Measurements from ENCODE around the gene COPG2. TPM values are rescaled to one million over a fixed set of nuclear protein-coding genes. Genes with fewer than 3 reads are reported as not detected.

COPG2 gene
- total RNA-seq, 1 donor from 2014 or later, result 16.9 TPM

- H3K36me3 ChIP-seq, result no peaks in the 10 kb centered on the region
- intact Hi-C loops (cut with DNase I), result no loop called here
- H3K4me3 ChIP-seq, result no peak overlapping the region
- DNase-seq, result no peak
- peak overlapping the region; percentile 63 for H3K27ac ChIP-seq
- H3K9me3 ChIP-seq, result peaks cover 9% of the 10 kb centered on the region
- H3K27me3 ChIP-seq (ENCODE audit: low read depth), result no peaks in the 10 kb centered on the region
- TF ChIP-seq CTCF (IDR thresholded peaks at IDR 0.05), result no peak
- peaks cover 4% of the 10 kb centered on the region for H3K4me1 ChIP-seq
- ATAC-seq, result peak; percentile 59 to 70
These were observed 102.2 kb downstream of the COPG2 start for GRCh38 chr7:130566168-130566897.

- Histone ChIP-seq H3K27me3 (ENCODE audit: low read depth) (no peaks in the 10 kb centered on the region), H3K4me3 (no peak overlapping the region), H3K4me1 (peaks cover 4% of the 10 kb centered on the region), H3K36me3 (no peaks in the 10 kb centered on the region), H3K27ac (no peak overlapping the region), H3K9me3 (peaks cover 9% of the 10 kb centered on the region)
- no peak for DNase-seq
- peak; percentile 21 for TF ChIP-seq CTCF (IDR thresholded peaks at IDR 0.05)
- intact Hi-C loops (cut with DNase I), result no loop called here
- peak in 1 of 2 donors; percentile 71 for ATAC-seq
These were observed 107.6 kb downstream of the COPG2 start for GRCh38 chr7:130560972-130561371.

- Histone ChIP-seq H3K27ac (no peak overlapping the region), H3K27me3 (ENCODE audit: low read depth) (no peaks in the 10 kb centered on the region), H3K9me3 (no peaks in the 10 kb centered on the region), H3K4me3 (no peak overlapping the region), H3K4me1 (no peaks in the 10 kb centered on the region), H3K36me3 (no peaks in the 10 kb centered on the region)
- intact Hi-C loops (cut with DNase I), result no loop called here
- no peak for DNase-seq
- ATAC-seq, result no peak
- TF ChIP-seq CTCF (IDR thresholded peaks at IDR 0.05), result no peak
These were observed 109.4 kb downstream of the COPG2 start for GRCh38 chr7:130559184-130559583.

GRCh38 chr7:130554481-130554880, 114.1 kb downstream of the COPG2 start:
- DNase-seq (no peak), ATAC-seq (no peak)
- no peak for TF ChIP-seq CTCF (IDR thresholded peaks at IDR 0.05)
- intact Hi-C loops (cut with DNase I), result no loop called here
- no peak overlapping the region for H3K27ac ChIP-seq
- no peaks in the 10 kb centered on the region for H3K9me3 ChIP-seq
- no peak overlapping the region for H3K4me3 ChIP-seq
- no peaks in the 10 kb centered on the region for H3K27me3 ChIP-seq (ENCODE audit: low read depth)
- no peaks in the 10 kb centered on the region for H3K4me1 ChIP-seq
- H3K36me3 ChIP-seq, result no peaks in the 10 kb centered on the region

- Histone ChIP-seq H3K27ac (no peak overlapping the region), H3K36me3 (peaks cover under 1% of the 10 kb centered on the region), H3K4me3 (no peak overlapping the region), H3K4me1 (no peaks in the 10 kb centered on the region), H3K27me3 (ENCODE audit: low read depth) (no peaks in the 10 kb centered on the region), H3K9me3 (no peaks in the 10 kb centered on the region)
- intact Hi-C loops (cut with DNase I), result no loop called here
- peak in 1 of 2 donors; percentile 73 for ATAC-seq
- DNase-seq, result no peak
- TF ChIP-seq CTCF (IDR thresholded peaks at IDR 0.05), result no peak
These were observed 115.0 kb downstream of the COPG2 start for GRCh38 chr7:130553398-130554029.

Data from lower lobe of right lung (tissue), 2 donors.